GM12878 (cell line): ENCODE data around the gene TMCC2. TPM values are rescaled to one million over a fixed set of nuclear protein-coding genes. Genes with fewer than 3 reads are reported as not detected.

Experiments used
- ATAC-seq: fragments of 200-7000 bp; cut with Tn5 transposase; 3 replicates; pipeline ENCODE4 v1.9.1; 2020; ENCODE audit warnings: mild to moderate bottlenecking, moderate library complexity
- BruUV-seq: library from RNA; stranded (reverse); fragments of 400-500 nt; replicated peaks from 2 replicates; lab custom pipeline; 2021; lab: Mats Ljungman, UMichigan
- CTCF ChIA-PET: fragments of 300-600 bp; sonication (Branson Sonifier 250); formaldehyde crosslinking; extraction: SDS; loops from one replicate; lab custom pipeline; 2021; ENCODE audit warnings: inconsistent platforms; lab: Yijun Ruan, JAX
- POLR2A ChIA-PET: fragments of 350-600 bp; formaldehyde crosslinking; extraction: SDS; loops from one replicate; lab custom pipeline; 2021; ENCODE audit warnings: inconsistent platforms; lab: Charles Lee
- RAD21 ChIA-PET: fragments of 300-600 bp; sonication (Branson Sonifier 250); formaldehyde crosslinking; loops from one replicate; lab custom pipeline; 2023; ENCODE audit warnings: antibody characterized with exemption; ENCODE audit not compliant: unreplicated experiment; lab: Charles Lee
- SMC1A ChIA-PET: fragments of 300-600 bp; sonication (Branson Sonifier 250); formaldehyde crosslinking; loops from one replicate; lab custom pipeline; 2023; ENCODE audit not compliant: unreplicated experiment, uncharacterized antibody; lab: Charles Lee
- DNase-seq: peaks from one replicate; pipeline ENCODE4 v3.0.0-alpha.2; 2011; ENCODE audit warnings: low read depth, low spot score
- FAIRE-seq: peaks from 3 replicates; lab custom pipeline; 2011; peaks lifted over from hg19 to GRCh38; lab: Jason Lieb, UNC
- H2AFZ ChIP-seq: 2 replicates; pipeline ENCODE4 v1.6.0; 2011; ENCODE audit warnings: low read depth, low read length, control low read depth; ENCODE audit not compliant: control insufficient read depth
- H3K27ac ChIP-seq: 2 replicates; pipeline ENCODE4 v1.5.1; 2011; ENCODE audit warnings: control low read depth; ENCODE audit not compliant: control insufficient read depth, insufficient read depth
- H3K27me3 ChIP-seq, 2 experiments: replicated peaks in 1 of 2; 2 replicates each; pipeline versions ENCODE4 v1.6.0 to v1.6.1; 2011; ENCODE audit warnings: low read length in 1 of 2; ENCODE audit not compliant: control insufficient read depth in 2 of 2, insufficient read depth in 2 of 2
- H3K36me3 ChIP-seq, 2 experiments: 2 replicates each; pipeline ENCODE4 v1.5.1; 2011; ENCODE audit warnings: low read length in 1 of 2; ENCODE audit not compliant: control insufficient read depth in 2 of 2, insufficient read depth in 2 of 2
- H3K4me1 ChIP-seq: 2 replicates; pipeline ENCODE4 v1.6.1; 2011; ENCODE audit warnings: mild to moderate bottlenecking, low read length, moderate library complexity, mixed read lengths; ENCODE audit not compliant: control insufficient read depth, insufficient read depth
- H3K4me2 ChIP-seq: 2 replicates; pipeline ENCODE4 v1.6.0; 2011; ENCODE audit warnings: control low read depth; ENCODE audit not compliant: control insufficient read depth, insufficient read depth
- H3K4me3 ChIP-seq: fragments of 200-600 bp; sonication (generic); 2 replicates; pipeline ENCODE4 v1.5.1; 2016
- H3K79me2 ChIP-seq: 2 replicates; pipeline ENCODE4 v1.6.0; 2011; ENCODE audit warnings: low read length; ENCODE audit not compliant: control insufficient read depth, insufficient read depth
- H3K9ac ChIP-seq: 2 replicates; pipeline ENCODE4 v1.8.0; 2011; ENCODE audit warnings: low read length, control low read depth, mixed read lengths; ENCODE audit not compliant: control insufficient read depth, insufficient read depth
- H3K9me3 ChIP-seq: replicated peaks from 3 replicates; pipeline ENCODE4 v1.5.1; 2011; ENCODE audit warnings: mild to moderate bottlenecking, low read length; ENCODE audit not compliant: control insufficient read depth, insufficient read depth
- H4K20me1 ChIP-seq: 2 replicates; pipeline ENCODE4 v1.6.0; 2011; ENCODE audit not compliant: control insufficient read depth, insufficient read depth
- BHLHE40 ChIP-seq, 2 experiments: fragments of 450-650 bp in 1 of 2; IDR thresholded peaks; 2 replicates each; pipeline ENCODE4 v1.6.1; 2011 to 2017; ENCODE audit warnings: low read depth in 2 of 2, borderline replicate concordance in 1 of 2, improper control_type of control experiment in 1 of 2, low read length in 1 of 2, mild to moderate bottlenecking in 1 of 2
- FOXM1 ChIP-seq: IDR thresholded peaks from 2 replicates; pipeline ENCODE4 v1.6.1; 2012; ENCODE audit warnings: low read depth, mild to moderate bottlenecking, inconsistent platforms, low read length, moderate library complexity
- LARP7 ChIP-seq: fragments of 450-650 bp; IDR thresholded peaks from 2 replicates; pipeline ENCODE4 v1.6.1; 2017; ENCODE audit warnings: mild to moderate bottlenecking
- MEF2A ChIP-seq: IDR thresholded peaks from 2 replicates; pipeline ENCODE4 v1.6.1; 2011; ENCODE audit warnings: low read depth, mild to moderate bottlenecking, low read length, moderate library complexity; ENCODE audit not compliant: insufficient read depth
- NBN ChIP-seq: fragments of 450-650 bp; IDR thresholded peaks from 2 replicates; pipeline ENCODE4 v1.6.1; 2016
- RELA ChIP-seq: fragments of 450-650 bp; IDR thresholded peaks from 2 replicates; pipeline ENCODE4 v1.8.0; 2014; ENCODE audit warnings: borderline replicate concordance; ENCODE audit not compliant: partially characterized antibody
- RUNX3 ChIP-seq: IDR thresholded peaks from 2 replicates; pipeline ENCODE4 v1.6.1; 2012; ENCODE audit warnings: low read length, inconsistent platforms
- ZNF384 ChIP-seq: IDR thresholded peaks from 2 replicates; pipeline ENCODE4 v1.6.1; 2012; ENCODE audit warnings: low read depth, mild to moderate bottlenecking, low read length, improper control_type of control experiment, borderline replicate concordance
- WGBS: methylation state at CpG from one replicate; pipeline ENCODE4 v1.1.6; 2016; ENCODE audit warnings: low lambda C conversion rate; ENCODE audit not compliant: insufficient replicate concordance, insufficient coverage; ENCODE audit errors: missing lambda C conversion rate; 5-methylcytosine and 5-hydroxymethylcytosine counted together
- in situ Hi-C: fragments of 300-500 bp; cut with MboI; formaldehyde crosslinking; loops from 9 replicates; pipeline ENCODE4 v1.14.3; 2018; ENCODE audit warnings: mixed read lengths
- intact Hi-C: fragments of 100-400 bp; cut with micrococcal nuclease; formaldehyde crosslinking; loops from one replicate; pipeline ENCODE4 v1.14.2; 2022; ENCODE audit not compliant: unreplicated experiment
- polyA plus RNA-seq, 11 experiments: library from polyadenylated mRNA; depleted of rRNA in 4 of 11; unstranded in 6 of 11; stranded (reverse) in 5 of 11; fragments of >200 nt; fragmentation: Nextera tagmentation in 4 of 11; fragmentation: Illumina TruSeq in 1 of 11; extraction: Ambion mirVana in 4 of 11; extraction: Trizol in 1 of 11; gene quantifications; 1 replicate in 1 of 11; 2 replicates in 10 of 11; pipeline versions ENCODE4 v1.2.1 to v1.2.3, GENCODE V29; 2011 to 2016; ENCODE audit warnings: inconsistent platforms in 2 of 11, missing spikeins in 2 of 11, low read depth in 1 of 11
- total RNA-seq, 4 experiments: library from RNA; depleted of rRNA in 3 of 4; stranded (reverse); fragments of >200 nt in 3 of 4; fragmentation: Illumina TruSeq in 1 of 4; extraction: Trizol in 1 of 4; gene quantifications; 2 replicates each; pipeline versions ENCODE4 v1.2.1 to v1.2.3, GENCODE V29; 2013 to 2021
- TF ChIP-seq, protein P1 (sequence below): IDR thresholded peaks from 2 replicates; pipeline ENCODE4 v1.6.1; 2012; ENCODE audit warnings: improper control_type of control experiment, low read depth, low read length; ENCODE audit not compliant: insufficient replicate concordance

Gene TMCC2
- total and polyA plus RNA-seq, 10 of the 15 experiments (the other 5 are each of a cell fraction or from before 2014, with no cell fraction given), result 0.06 to 2.3 (median 0.76) TPM

DNA sequence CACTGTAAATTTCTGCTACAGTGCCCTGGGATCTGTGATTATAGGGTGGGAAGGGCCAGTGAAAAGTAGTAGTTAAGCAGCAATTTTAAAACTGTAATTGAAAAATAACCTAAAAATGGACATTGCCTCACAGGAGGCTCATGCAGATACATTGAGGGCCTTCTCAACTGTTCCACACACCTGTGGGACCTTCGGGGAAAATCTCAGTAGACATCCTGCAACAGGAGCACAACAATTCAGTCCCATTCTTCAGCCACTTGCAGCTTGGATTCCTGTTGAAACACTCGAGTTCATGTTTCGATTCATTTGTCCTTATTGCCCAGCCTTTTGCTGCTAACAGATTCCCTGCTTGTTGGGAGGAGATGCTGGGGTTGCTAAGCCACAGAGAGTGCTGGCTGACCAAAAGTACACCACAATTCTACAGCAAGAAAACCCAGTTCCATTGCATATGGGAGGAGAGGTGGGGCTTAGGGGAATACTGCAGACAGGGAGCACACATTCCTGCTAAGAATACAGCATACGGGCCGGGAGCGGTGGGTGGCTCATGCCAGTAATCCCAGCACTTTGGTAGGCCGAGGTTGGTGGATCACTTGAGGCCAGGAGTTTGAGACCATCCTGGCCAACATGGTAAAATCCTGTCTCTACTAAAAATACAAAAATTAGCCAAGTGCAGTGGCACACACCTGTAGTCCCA lies 4.5 kb downstream of the TMCC2 start:
- H3K79me2 ChIP-seq, result no peaks in the 10 kb centered on the region
- no peaks in the 10 kb centered on the region for H3K36me3 ChIP-seq
- CTCF ChIA-PET, result interaction anchor here (0.7 to 19.1 kb wide), 6 partner anchors 20 to 170 kb away, joined by 3 to 836 read pairs (median 4); no protein-coding TSS in a partner anchor
- H3K4me2 ChIP-seq, result peak overlapping the region; percentile 50
- SMC1A ChIA-PET, result interaction anchor here (0.6 to 12.1 kb wide), 7 partner anchors 8 to 93 kb away, joined by 3 to 427 read pairs (median 4); no protein-coding TSS in a partner anchor
- ATAC-seq (no peak), FAIRE-seq (no peak), DNase-seq (no peak)
- no peak for TF ChIP-seq RELA
- TF ChIP-seq BHLHE40 (IDR thresholded peaks at IDR 0.05; ENCODE audit: borderline replicate concordance in 1 of 2, low read depth in 2 of 2, low read length in 1 of 2), result no peak
- TF ChIP-seq ZNF384, result 0 out of 2 replicates have a peak, but pooled peaks have one; percentile 3
- TF ChIP-seq, protein P1, sequence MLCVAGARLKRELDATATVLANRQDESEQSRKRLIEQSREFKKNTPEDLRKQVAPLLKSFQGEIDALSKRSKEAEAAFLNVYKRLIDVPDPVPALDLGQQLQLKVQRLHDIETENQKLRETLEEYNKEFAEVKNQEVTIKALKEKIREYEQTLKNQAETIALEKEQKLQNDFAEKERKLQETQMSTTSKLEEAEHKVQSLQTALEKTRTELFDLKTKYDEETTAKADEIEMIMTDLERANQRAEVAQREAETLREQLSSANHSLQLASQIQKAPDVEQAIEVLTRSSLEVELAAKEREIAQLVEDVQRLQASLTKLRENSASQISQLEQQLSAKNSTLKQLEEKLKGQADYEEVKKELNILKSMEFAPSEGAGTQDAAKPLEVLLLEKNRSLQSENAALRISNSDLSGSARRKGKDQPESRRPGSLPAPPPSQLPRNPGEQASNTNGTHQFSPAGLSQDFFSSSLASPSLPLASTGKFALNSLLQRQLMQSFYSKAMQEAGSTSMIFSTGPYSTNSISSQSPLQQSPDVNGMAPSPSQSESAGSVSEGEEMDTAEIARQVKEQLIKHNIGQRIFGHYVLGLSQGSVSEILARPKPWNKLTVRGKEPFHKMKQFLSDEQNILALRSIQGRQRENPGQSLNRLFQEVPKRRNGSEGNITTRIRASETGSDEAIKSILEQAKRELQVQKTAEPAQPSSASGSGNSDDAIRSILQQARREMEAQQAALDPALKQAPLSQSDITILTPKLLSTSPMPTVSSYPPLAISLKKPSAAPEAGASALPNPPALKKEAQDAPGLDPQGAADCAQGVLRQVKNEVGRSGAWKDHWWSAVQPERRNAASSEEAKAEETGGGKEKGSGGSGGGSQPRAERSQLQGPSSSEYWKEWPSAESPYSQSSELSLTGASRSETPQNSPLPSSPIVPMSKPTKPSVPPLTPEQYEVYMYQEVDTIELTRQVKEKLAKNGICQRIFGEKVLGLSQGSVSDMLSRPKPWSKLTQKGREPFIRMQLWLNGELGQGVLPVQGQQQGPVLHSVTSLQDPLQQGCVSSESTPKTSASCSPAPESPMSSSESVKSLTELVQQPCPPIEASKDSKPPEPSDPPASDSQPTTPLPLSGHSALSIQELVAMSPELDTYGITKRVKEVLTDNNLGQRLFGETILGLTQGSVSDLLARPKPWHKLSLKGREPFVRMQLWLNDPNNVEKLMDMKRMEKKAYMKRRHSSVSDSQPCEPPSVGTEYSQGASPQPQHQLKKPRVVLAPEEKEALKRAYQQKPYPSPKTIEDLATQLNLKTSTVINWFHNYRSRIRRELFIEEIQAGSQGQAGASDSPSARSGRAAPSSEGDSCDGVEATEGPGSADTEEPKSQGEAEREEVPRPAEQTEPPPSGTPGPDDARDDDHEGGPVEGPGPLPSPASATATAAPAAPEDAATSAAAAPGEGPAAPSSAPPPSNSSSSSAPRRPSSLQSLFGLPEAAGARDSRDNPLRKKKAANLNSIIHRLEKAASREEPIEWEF, result no peak
- TF ChIP-seq NBN, result no peak
- no peak for TF ChIP-seq FOXM1
- TF ChIP-seq MEF2A, result no peak
- TF ChIP-seq LARP7, result 0 out of 2 replicates have a peak, but pooled peaks have one; percentile 35
- peak; percentile 14 for TF ChIP-seq RUNX3
- no peak overlapping the region for H3K4me3 ChIP-seq
- H3K27ac ChIP-seq, result no peak overlapping the region
- RAD21 ChIA-PET, result interaction anchor here (0.8 to 24.5 kb wide), 5 partner anchors 20 to 92 kb away, joined by 3 to 728 read pairs (median 12); no protein-coding TSS in a partner anchor
- WGBS, result 52% methylated on average over 7 of the region's 7 CpGs
- POLR2A ChIA-PET, result interaction anchor here (0.8 to 5.2 kb wide), 4 partner anchors 12 to 81 kb away, joined by 3 to 75 read pairs (median 5); no protein-coding TSS in a partner anchor
- BruUV-seq, result no TSS peak
- intact Hi-C loops, result no loop called here
- peaks cover 37% of the 10 kb centered on the region for H3K4me1 ChIP-seq
- no peaks in the 10 kb centered on the region for H3K9me3 ChIP-seq
- H3K27me3 ChIP-seq, result peaks cover 0 to 6% of the 10 kb centered on the region in 2 experiments; a peak in 2 of 4 replicates
- in situ Hi-C loops, result no loop called here
- no peaks in the 10 kb centered on the region for H4K20me1 ChIP-seq
- H2AFZ ChIP-seq, result no peak overlapping the region
- no peak overlapping the region for H3K9ac ChIP-seq
